Loucy (cell line): ENCODE data around the gene SRPRB.

Experiments
- H2AFZ ChIP-seq: fragments of 200-600 bp; sonication (generic); 2 replicates; pipeline ENCODE4 v1.6.0; 2016; ENCODE audit warnings: antibody characterized with exemption, mild to moderate bottlenecking, low read length, moderate library complexity
- H3F3A ChIP-seq: fragments of 200-600 bp; 2 replicates; pipeline ENCODE4 v1.6.0; 2016; ENCODE audit warnings: antibody characterized with exemption, low read depth, mild to moderate bottlenecking
- H3K27me3 ChIP-seq: fragments of 200-600 bp; sonication (generic); 2 replicates; pipeline ENCODE4 v1.6.1; 2014; ENCODE audit warnings: low read length, mild to moderate bottlenecking; ENCODE audit not compliant: insufficient read depth, poor library complexity, severe bottlenecking
- H3K36me3 ChIP-seq: fragments of 200-600 bp; sonication (generic); 2 replicates; pipeline ENCODE4 v1.6.1; 2016; ENCODE audit warnings: low read length; ENCODE audit not compliant: insufficient read depth
- H3K4me1 ChIP-seq: fragments of 200-600 bp; sonication (generic); 2 replicates; pipeline ENCODE4 v1.5.1; 2014; ENCODE audit warnings: low read length, mild to moderate bottlenecking; ENCODE audit not compliant: insufficient read depth, poor library complexity, severe bottlenecking
- H3K4me2 ChIP-seq: fragments of 200-600 bp; sonication (generic); 2 replicates; pipeline ENCODE4 v1.6.0; 2014; ENCODE audit warnings: antibody characterized with exemption, low read length, low read depth, mild to moderate bottlenecking; ENCODE audit not compliant: poor library complexity, severe bottlenecking
- H3K4me3 ChIP-seq: fragments of 200-600 bp; sonication (generic); 2 replicates; pipeline ENCODE4 v1.5.1; 2014; ENCODE audit warnings: low read length, mild to moderate bottlenecking, mixed read lengths; ENCODE audit not compliant: poor library complexity, severe bottlenecking
- H3K79me2 ChIP-seq: fragments of 200-600 bp; sonication (generic); 2 replicates; pipeline ENCODE4 v1.6.1; 2014; ENCODE audit warnings: low read length; ENCODE audit not compliant: insufficient read depth
- H3K9ac ChIP-seq: fragments of 200-600 bp; sonication (generic); 2 replicates; pipeline ENCODE4 v1.6.0; 2014; ENCODE audit warnings: mild to moderate bottlenecking, low read depth, low read length, moderate library complexity; ENCODE audit not compliant: poor library complexity, severe bottlenecking
- H3K9me2 ChIP-seq: fragments of 200-600 bp; sonication (generic); replicated peaks from 2 replicates; pipeline ENCODE4 v1.6.1; 2016; ENCODE audit warnings: low read depth, low read length, mixed read lengths
- H3K9me3 ChIP-seq: fragments of 200-600 bp; sonication (generic); 2 replicates; pipeline ENCODE4 v1.6.1; 2014; ENCODE audit warnings: mild to moderate bottlenecking, antibody characterized with exemption, low read length, low read depth; ENCODE audit not compliant: insufficient read depth
- H4K20me1 ChIP-seq: fragments of 200-600 bp; sonication (generic); 2 replicates; pipeline ENCODE4 v1.6.0; 2014; ENCODE audit warnings: antibody characterized with exemption, low read length, mild to moderate bottlenecking; ENCODE audit not compliant: insufficient read depth, poor library complexity, severe bottlenecking
- EZH2phosphoT487 ChIP-seq: fragments of 200-600 bp; IDR thresholded peaks from 2 replicates; pipeline ENCODE4 v1.6.1; 2018; ENCODE audit warnings: antibody characterized with exemption, mild to moderate bottlenecking, moderate library complexity, borderline replicate concordance
- TF ChIP-seq, protein P1 (sequence below): fragments of 200-600 bp; sonication (generic); conservative IDR thresholded peaks from 2 replicates; pipeline ENCODE4 v1.5.1; 2014; ENCODE audit warnings: mild to moderate bottlenecking, antibody characterized with exemption, low read length

Gene SRPRB

DNA sequence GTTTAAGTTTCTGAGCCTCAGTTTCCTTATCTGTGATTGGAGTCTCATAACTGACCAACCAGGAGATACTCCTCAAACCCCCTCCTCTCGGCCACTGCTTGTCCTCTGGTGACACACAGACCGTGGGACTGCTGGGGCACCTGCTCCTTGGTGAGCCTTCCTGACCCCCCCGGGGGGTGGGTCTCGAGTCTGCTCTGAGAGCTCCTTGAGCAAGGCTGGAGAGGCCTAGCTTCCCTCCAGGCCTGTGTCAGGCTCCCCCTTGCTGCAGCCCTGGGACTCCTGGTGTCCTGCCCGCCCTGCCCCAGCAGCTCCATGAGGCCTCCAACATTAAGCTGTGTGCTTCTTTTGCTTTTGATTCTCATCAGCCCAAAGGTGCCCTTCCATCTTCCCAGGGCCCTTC, 27.7 kb downstream of the SRPRB start:
- Histone ChIP-seq H3K79me2 (no peaks in the 10 kb centered on the region), H3K9ac (no peak overlapping the region), H3K4me1 (no peaks in the 10 kb centered on the region), H3K4me2 (no peak overlapping the region), H3K4me3 (no peak overlapping the region), H3F3A (no peaks in the 10 kb centered on the region), H3K36me3 (no peaks in the 10 kb centered on the region), H3K27me3 (no peaks in the 10 kb centered on the region), H3K9me3 (no peaks in the 10 kb centered on the region), H3K9me2 (no peaks in the 10 kb centered on the region), H2AFZ (no peak overlapping the region), H4K20me1 (no peaks in the 10 kb centered on the region)
- TF ChIP-seq EZH2phosphoT487, result no peak
- TF ChIP-seq, protein P1, sequence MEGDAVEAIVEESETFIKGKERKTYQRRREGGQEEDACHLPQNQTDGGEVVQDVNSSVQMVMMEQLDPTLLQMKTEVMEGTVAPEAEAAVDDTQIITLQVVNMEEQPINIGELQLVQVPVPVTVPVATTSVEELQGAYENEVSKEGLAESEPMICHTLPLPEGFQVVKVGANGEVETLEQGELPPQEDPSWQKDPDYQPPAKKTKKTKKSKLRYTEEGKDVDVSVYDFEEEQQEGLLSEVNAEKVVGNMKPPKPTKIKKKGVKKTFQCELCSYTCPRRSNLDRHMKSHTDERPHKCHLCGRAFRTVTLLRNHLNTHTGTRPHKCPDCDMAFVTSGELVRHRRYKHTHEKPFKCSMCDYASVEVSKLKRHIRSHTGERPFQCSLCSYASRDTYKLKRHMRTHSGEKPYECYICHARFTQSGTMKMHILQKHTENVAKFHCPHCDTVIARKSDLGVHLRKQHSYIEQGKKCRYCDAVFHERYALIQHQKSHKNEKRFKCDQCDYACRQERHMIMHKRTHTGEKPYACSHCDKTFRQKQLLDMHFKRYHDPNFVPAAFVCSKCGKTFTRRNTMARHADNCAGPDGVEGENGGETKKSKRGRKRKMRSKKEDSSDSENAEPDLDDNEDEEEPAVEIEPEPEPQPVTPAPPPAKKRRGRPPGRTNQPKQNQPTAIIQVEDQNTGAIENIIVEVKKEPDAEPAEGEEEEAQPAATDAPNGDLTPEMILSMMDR, result no peak

DNA sequence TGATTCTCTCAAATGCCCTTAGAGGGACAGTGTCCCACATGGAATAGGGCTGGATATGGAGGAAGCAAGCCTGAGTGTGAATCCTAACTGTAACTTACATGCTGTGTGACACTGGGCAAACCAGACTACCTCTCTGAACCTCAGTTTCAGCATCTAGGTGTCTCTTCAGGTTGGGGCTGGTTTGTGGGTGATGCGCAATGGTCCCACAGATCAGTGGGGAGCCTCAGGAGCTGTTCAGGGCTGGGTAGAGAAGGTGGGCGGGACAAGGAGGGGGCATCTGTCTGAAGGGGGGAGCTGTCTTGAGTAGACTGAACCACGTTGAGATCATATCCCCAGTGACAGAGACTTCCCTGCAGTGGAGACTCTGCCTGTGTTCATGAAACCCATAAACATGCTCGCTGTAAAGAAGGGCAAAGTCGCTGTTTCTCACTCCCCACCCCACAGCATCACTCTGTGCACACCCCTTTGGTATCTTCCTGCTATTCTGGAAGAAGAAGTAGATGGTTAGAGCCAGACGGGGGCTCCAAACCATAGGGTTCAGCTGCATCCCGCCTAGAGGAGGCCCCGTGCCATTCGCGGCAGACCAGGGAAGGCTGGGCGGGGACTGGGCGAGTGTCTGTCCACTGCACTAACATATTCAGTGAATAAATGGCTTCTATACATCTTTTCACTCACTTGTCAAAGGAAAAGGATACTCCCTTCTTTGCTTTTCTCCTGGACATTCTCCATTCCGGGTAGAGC, 28.4 kb downstream of the SRPRB start:
- Histone ChIP-seq H3K27me3 (no peaks in the 10 kb centered on the region), H2AFZ (no peak overlapping the region), H3F3A (no peaks in the 10 kb centered on the region), H4K20me1 (no peaks in the 10 kb centered on the region), H3K79me2 (no peaks in the 10 kb centered on the region), H3K4me3 (no peak overlapping the region), H3K9ac (no peak overlapping the region), H3K9me2 (no peaks in the 10 kb centered on the region), H3K4me2 (no peak overlapping the region), H3K4me1 (no peaks in the 10 kb centered on the region), H3K9me3 (no peaks in the 10 kb centered on the region), H3K36me3 (no peaks in the 10 kb centered on the region)
- TF ChIP-seq, protein P1, result no peak
- no peak for TF ChIP-seq EZH2phosphoT487

DNA sequence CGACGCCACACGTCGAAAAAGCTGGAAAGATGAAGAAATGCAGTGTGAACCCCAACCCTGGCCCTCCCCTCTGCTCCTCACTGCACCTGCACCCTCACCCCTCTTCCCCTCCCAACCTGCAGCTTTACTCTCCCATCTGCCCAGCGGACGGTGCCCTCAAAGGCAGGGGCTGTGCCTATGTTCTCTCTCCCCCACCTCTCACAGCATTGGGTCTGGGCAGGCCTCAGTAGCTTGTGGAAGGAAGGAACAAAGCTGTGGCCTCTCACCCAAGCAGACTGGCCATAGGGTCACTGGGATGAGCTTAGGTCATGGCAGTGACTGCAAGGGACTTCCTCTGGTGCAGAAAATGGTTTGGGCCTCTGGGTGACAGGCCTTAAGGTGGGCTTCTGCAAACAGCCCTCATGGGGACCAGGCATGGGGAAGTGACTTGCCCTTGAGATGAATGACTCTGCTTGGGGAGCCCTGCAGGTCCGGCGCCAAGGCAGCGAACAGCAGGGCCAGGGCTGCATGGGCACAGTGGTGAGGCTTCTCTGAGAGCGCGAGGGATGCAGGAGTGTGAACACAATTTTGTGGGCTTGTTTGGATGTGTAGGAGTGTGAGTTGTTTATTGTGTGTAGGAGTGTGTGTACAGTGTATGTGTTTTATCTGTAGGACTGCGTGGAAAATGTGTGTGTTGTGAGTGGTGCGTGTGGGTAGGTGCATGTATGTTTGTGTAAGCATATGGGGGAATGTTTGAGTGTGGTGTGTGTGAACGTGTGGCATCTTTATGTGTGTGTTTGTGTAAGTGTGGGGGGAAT, 29.2 kb downstream of the SRPRB start:
- H3K4me3 ChIP-seq, result no peak overlapping the region
- H4K20me1 ChIP-seq, result no peaks in the 10 kb centered on the region
- H3K9me3 ChIP-seq, result no peaks in the 10 kb centered on the region
- no peak overlapping the region for H3K4me2 ChIP-seq
- H3K79me2 ChIP-seq, result no peaks in the 10 kb centered on the region
- H3K9me2 ChIP-seq, result no peaks in the 10 kb centered on the region
- TF ChIP-seq, protein P1, result no peak
- no peak for TF ChIP-seq EZH2phosphoT487
- no peak overlapping the region for H2AFZ ChIP-seq
- no peaks in the 10 kb centered on the region for H3K36me3 ChIP-seq
- no peaks in the 10 kb centered on the region for H3K4me1 ChIP-seq
- no peak overlapping the region for H3K9ac ChIP-seq
- no peaks in the 10 kb centered on the region for H3F3A ChIP-seq
- no peaks in the 10 kb centered on the region for H3K27me3 ChIP-seq
